CD14-positive monocyte (primary cell): Measurements from ENCODE around the gene UBE2E2. TPM values are rescaled to one million over a fixed set of nuclear protein-coding genes. Genes with fewer than 3 reads are reported as not detected.

Source experiments
- DNase-seq, 3 donors: peaks; one replicate each; pipeline ENCODE4 v3.0.0-alpha.2; 2011 to 2022
- H2AFZ ChIP-seq: 2 replicates; pipeline ENCODE4 v1.6.0; 2012; ENCODE audit warnings: mild to moderate bottlenecking, low read depth, low read length, inconsistent platforms; ENCODE audit not compliant: insufficient read depth, poor library complexity, severe bottlenecking
- H3K27ac ChIP-seq, 2 donors: 1 replicate in 1 of 2; 2 replicates in 1 of 2; pipeline ENCODE4 v1.5.1; 2012 to 2013; ENCODE audit warnings: low read length in 2 of 2, control low read depth in 1 of 2, inconsistent platforms in 1 of 2, low read depth in 1 of 2, mild to moderate bottlenecking in 1 of 2
- H3K27me3 ChIP-seq, 2 donors: one replicate each; pipeline versions ENCODE4 v1.6.0 to v1.6.1; 2011 to 2013; ENCODE audit warnings: low read length in 2 of 2; ENCODE audit not compliant: control insufficient read depth in 2 of 2, insufficient read depth in 2 of 2
- H3K36me3 ChIP-seq, 2 donors: replicated peaks in 1 of 2; 1 replicate in 1 of 2; 2 replicates in 1 of 2; pipeline versions ENCODE4 v1.5.1 to v1.6.1; 2012 to 2013; ENCODE audit warnings: low read length in 2 of 2, control low read depth in 1 of 2, inconsistent platforms in 1 of 2, mild to moderate bottlenecking in 1 of 2; ENCODE audit not compliant: insufficient read depth in 2 of 2, control insufficient read depth in 1 of 2
- H3K4me1 ChIP-seq, 2 donors: 1 replicate in 1 of 2; 2 replicates in 1 of 2; pipeline versions ENCODE4 v1.5.1 to v1.6.1; 2012 to 2013; ENCODE audit warnings: low read length in 2 of 2, control low read depth in 1 of 2, inconsistent platforms in 1 of 2, mild to moderate bottlenecking in 1 of 2, moderate library complexity in 1 of 2; ENCODE audit not compliant: insufficient read depth in 2 of 2, control insufficient read depth in 1 of 2
- H3K4me2 ChIP-seq: replicated peaks from 2 replicates; pipeline ENCODE3; 2012; ENCODE audit warnings: low read length, moderate library complexity, mild to moderate bottlenecking; ENCODE audit not compliant: poor library complexity, severe bottlenecking; ENCODE audit errors: extremely low read depth
- H3K4me3 ChIP-seq, 3 experiments: fragments of 200-600 bp in 1 of 3; sonication (generic) in 1 of 3; replicated peaks in 1 of 3; 1 replicate in 2 of 3; 2 replicates in 1 of 3; pipeline ENCODE4 v1.5.1; 2011 to 2013; ENCODE audit warnings: low read length in 3 of 3, mild to moderate bottlenecking in 3 of 3, control low read depth in 2 of 3, low read depth in 2 of 3, inconsistent platforms in 1 of 3, moderate library complexity in 1 of 3
- H3K79me2 ChIP-seq: 2 replicates; pipeline ENCODE4 v1.6.0; 2012; ENCODE audit warnings: mild to moderate bottlenecking, control low read depth, inconsistent platforms, low read length, moderate library complexity; ENCODE audit not compliant: insufficient read depth
- H3K9ac ChIP-seq: 2 replicates; pipeline ENCODE4 v1.6.0; 2017; ENCODE audit warnings: low read length, mild to moderate bottlenecking; ENCODE audit not compliant: insufficient read depth, poor library complexity, severe bottlenecking
- H3K9me3 ChIP-seq, 2 donors: replicated peaks in 1 of 2; 1 replicate in 1 of 2; 2 replicates in 1 of 2; pipeline versions ENCODE4 v1.5.1 to v1.6.1; 2012 to 2013; ENCODE audit warnings: low read length in 2 of 2, control low read depth in 1 of 2; ENCODE audit not compliant: control insufficient read depth in 1 of 2, insufficient read depth in 1 of 2
- H4K20me1 ChIP-seq: 2 replicates; pipeline ENCODE4 v1.6.0; 2012; ENCODE audit warnings: mild to moderate bottlenecking, low read length, control low read depth, moderate library complexity; ENCODE audit not compliant: insufficient read depth
- H3K27ac Mint-ChIP-seq, 7 donors: one replicate each; pipeline ENCODE4 v1.8.0; 2020; ENCODE audit warnings: mild to moderate bottlenecking in 7 of 7, mixed read lengths in 7 of 7, moderate library complexity in 6 of 7, inconsistent platforms in 2 of 7
- H3K27me3 Mint-ChIP-seq, 3 donors: one replicate each; pipeline ENCODE4 v1.8.0; 2021 to 2022; ENCODE audit warnings: low read depth in 3 of 3, mild to moderate bottlenecking in 3 of 3, mixed read lengths in 3 of 3, moderate library complexity in 3 of 3, inconsistent platforms in 1 of 3
- H3K36me3 Mint-ChIP-seq, 2 donors: one replicate each; pipeline ENCODE4 v1.8.0; 2020; ENCODE audit warnings: mixed read lengths in 2 of 2, inconsistent platforms in 1 of 2, mild to moderate bottlenecking in 1 of 2
- H3K4me1 Mint-ChIP-seq: one replicate; pipeline ENCODE4 v1.8.0; 2020; ENCODE audit warnings: mild to moderate bottlenecking, mixed read lengths
- H3K4me3 Mint-ChIP-seq, 2 donors: one replicate each; pipeline ENCODE4 v1.8.0; 2020; ENCODE audit warnings: mild to moderate bottlenecking in 2 of 2, mixed read lengths in 2 of 2, moderate library complexity in 1 of 2
- H3K9me3 Mint-ChIP-seq, 7 donors: one replicate each; pipeline ENCODE4 v1.8.0; 2020 to 2022; ENCODE audit warnings: mixed read lengths in 7 of 7, mild to moderate bottlenecking in 6 of 7, moderate library complexity in 6 of 7, inconsistent platforms in 2 of 7
- CTCF ChIP-seq: fragments of 200-600 bp; IDR thresholded peaks from one replicate; pipeline ENCODE4 v1.8.0; 2022; ENCODE audit warnings: antibody characterized with exemption, mild to moderate bottlenecking
- WGBS: methylation state at CpG from one replicate; pipeline ENCODE4 v1.1.5; 2013; ENCODE audit warnings: missing lambda C conversion rate; ENCODE audit not compliant: insufficient coverage; 5-methylcytosine and 5-hydroxymethylcytosine counted together
- intact Hi-C, 2 donors: fragments of 100-400 bp; cut with micrococcal nuclease; formaldehyde crosslinking; loops; one replicate each; pipeline versions ENCODE4 v1.15.0 to v1.15.1; 2023
- polyA plus RNA-seq, 3 donors: library from polyadenylated mRNA; depleted of rRNA in 1 of 3; unstranded in 2 of 3; stranded (reverse) in 1 of 3; fragments of 300-500 nt in 2 of 3; fragments of >200 nt in 1 of 3; fragmentation: Illumina TruSeq in 2 of 3; gene quantifications; 1 replicate in 2 of 3; 2 replicates in 1 of 3; pipeline ENCODE4 v1.2.3, GENCODE V29; 2012 to 2021

UBE2E2 gene
- polyA plus RNA-seq, 3 donors = 25.8 to 78.0 (median 66.3) TPM

GRCh38 chr3:23304424-23304823 lies 101.3 kb downstream of the UBE2E2 start:
- Histone ChIP-seq H3K4me1 (no peaks in the 10 kb centered on the region), H3K36me3 (no peaks in the 10 kb centered on the region), H3K79me2 (peaks cover 6% of the 10 kb centered on the region), H4K20me1 (peaks cover 57% of the 10 kb centered on the region), H3K9me3 (no peaks in the 10 kb centered on the region), H3K27me3 (no peaks in the 10 kb centered on the region), H3K9ac (no peak overlapping the region), H3K27ac (no peak overlapping the region), H3K4me2 (no peak overlapping the region), H2AFZ (no peak overlapping the region), H3K4me3 (no peak overlapping the region)
- Mint-ChIP-seq H3K27ac (no peak overlapping the region), H3K4me1 (no peaks in the 10 kb centered on the region), H3K9me3 (peaks cover 0 to 5% (median 2%) of the 10 kb centered on the region in 7 donors), H3K36me3 (peaks cover 3 to 4% of the 10 kb centered on the region in 2 donors), H3K4me3 (no peak overlapping the region), H3K27me3 (no peaks in the 10 kb centered on the region)
- intact Hi-C loops = no loop called here
- DNase-seq = no peak
- TF ChIP-seq CTCF = no peak
- WGBS = no CpG with 5 or more reads among the region's 1 CpG

GRCh38 chr3:23308986-23309625 lies 106.0 kb downstream of the UBE2E2 start:
- no CpG with 5 or more reads among the region's 2 CpGs for WGBS
- H3K27ac ChIP-seq = no peak overlapping the region
- intact Hi-C loops = no loop called here
- no peak overlapping the region for H3K4me2 ChIP-seq
- H3K4me1 ChIP-seq = no peaks in the 10 kb centered on the region
- H3K9me3 ChIP-seq = no peaks in the 10 kb centered on the region
- Mint-ChIP-seq H3K9me3 (peaks cover 0 to 3% (median 0%) of the 10 kb centered on the region in 7 donors), H3K27me3 (peaks cover 0 to 2% (median 2%) of the 10 kb centered on the region in 3 donors), H3K36me3 (peaks cover 7 to 14% of the 10 kb centered on the region in 2 donors), H3K4me3 (no peak overlapping the region), H3K4me1 (peaks cover 7% of the 10 kb centered on the region), H3K27ac (no peak overlapping the region)
- no peaks in the 10 kb centered on the region for H3K27me3 ChIP-seq
- no peak overlapping the region for H3K4me3 ChIP-seq
- H3K36me3 ChIP-seq = peaks cover 0 to 4% of the 10 kb centered on the region in 2 donors
- no peak overlapping the region for H3K9ac ChIP-seq
- no peaks in the 10 kb centered on the region for H3K79me2 ChIP-seq
- peaks cover 48% of the 10 kb centered on the region for H4K20me1 ChIP-seq
- TF ChIP-seq CTCF = no peak
- H2AFZ ChIP-seq = no peak overlapping the region
- DNase-seq = no peak
